SK-N-SH (cell line): ENCODE data around the gene HOXA4. TPM values are rescaled to one million over a fixed set of nuclear protein-coding genes. Genes with fewer than 3 reads are reported as not detected.

Source experiments
- CTCF ChIA-PET: fragments of 300-600, 350-600 bp; formaldehyde crosslinking; extraction: SDS; loops from one replicate; lab custom pipeline; 2021; lab: Yijun Ruan, JAX
- POLR2A ChIA-PET: fragments of 350-600 bp; sonication (Branson Sonifier 250); formaldehyde crosslinking; extraction: SDS; loops from one replicate; lab custom pipeline; 2020; ENCODE audit warnings: antibody characterized with exemption, inconsistent platforms; lab: Yijun Ruan, JAX
- DNase-seq: peaks from one replicate; pipeline ENCODE4 v3.0.0; 2012
- H2AFZ ChIP-seq: fragments of 200-600 bp; sonication (generic); 2 replicates; pipeline ENCODE4 v1.8.1; 2016; ENCODE audit warnings: antibody characterized with exemption, mild to moderate bottlenecking, low read depth
- H3F3A ChIP-seq: fragments of 200-600 bp; sonication (generic); replicated peaks from 2 replicates; pipeline ENCODE3; 2016; ENCODE audit warnings: antibody characterized with exemption, mild to moderate bottlenecking; ENCODE audit not compliant: insufficient read depth
- H3K27ac ChIP-seq, 2 experiments: fragments of 200-500 bp in 1 of 2; fragments of 200-600 bp in 1 of 2; sonication (Bioruptor generic) in 1 of 2; sonication (generic), shearing (Covaris generic) in 1 of 2; 2 replicates each; pipeline versions ENCODE4 v1.5.1 to v1.6.1; 2014 to 2016; ENCODE audit warnings: low read depth in 2 of 2, inconsistent platforms in 1 of 2, low read length in 1 of 2, mild to moderate bottlenecking in 1 of 2, mixed read lengths in 1 of 2
- H3K27me3 ChIP-seq: fragments of 200-600 bp; sonication (generic), shearing (Covaris generic); 2 replicates; pipeline ENCODE4 v1.6.1; 2016; ENCODE audit warnings: mixed run types; ENCODE audit not compliant: insufficient read depth
- H3K36me3 ChIP-seq, 2 experiments: fragments of 200-500 bp in 1 of 2; fragments of 200-600 bp in 1 of 2; sonication (Bioruptor generic) in 1 of 2; sonication (generic) in 1 of 2; replicated peaks in 1 of 2; 2 replicates each; pipeline versions ENCODE3 to v1.5.1; 2014 to 2016; ENCODE audit warnings: low read length in 1 of 2, mild to moderate bottlenecking in 1 of 2; ENCODE audit not compliant: insufficient read depth in 2 of 2, control insufficient read depth in 1 of 2
- H3K4me1 ChIP-seq, 2 experiments: fragments of 200-500 bp in 1 of 2; fragments of 200-600 bp in 1 of 2; sonication (Bioruptor generic) in 1 of 2; sonication (generic), shearing (Covaris generic) in 1 of 2; 2 replicates each; pipeline versions ENCODE4 v1.5.1 to v1.6.1; 2014 to 2016; ENCODE audit warnings: low read depth in 1 of 2, low read length in 1 of 2, mixed run types in 1 of 2; ENCODE audit not compliant: insufficient read depth in 2 of 2, control insufficient read depth in 1 of 2
- H3K4me2 ChIP-seq: fragments of 200-600 bp; sonication (generic), shearing (Covaris generic); 2 replicates; pipeline ENCODE4 v1.6.1; 2017; ENCODE audit warnings: mixed run types
- H3K4me3 ChIP-seq, 2 experiments: fragments of 200-500 bp in 1 of 2; fragments of 200-600 bp in 1 of 2; sonication (Bioruptor generic) in 1 of 2; sonication (generic), shearing (Covaris generic) in 1 of 2; 2 replicates each; pipeline versions ENCODE4 v1.5.1 to v1.8.1; 2014 to 2016; ENCODE audit warnings: low read depth in 2 of 2, inconsistent platforms in 1 of 2, low read length in 1 of 2, mild to moderate bottlenecking in 1 of 2, mixed read lengths in 1 of 2, moderate library complexity in 1 of 2
- H3K79me2 ChIP-seq: fragments of 200-600 bp; sonication (generic); 2 replicates; pipeline ENCODE4 v1.8.1; 2017; ENCODE audit warnings: mild to moderate bottlenecking; ENCODE audit not compliant: insufficient read depth
- H3K9ac ChIP-seq: fragments of 200-600 bp; sonication (generic); 2 replicates; pipeline ENCODE4 v1.6.1; 2017; ENCODE audit warnings: mixed run types
- H3K9me2 ChIP-seq: fragments of 200-600 bp; sonication (generic); 2 replicates; pipeline ENCODE4 v1.6.1; 2017; ENCODE audit warnings: mixed run types
- H3K9me3 ChIP-seq: fragments of 200-600 bp; sonication (generic); 2 replicates; pipeline ENCODE4 v1.6.1; 2017; ENCODE audit warnings: mixed run types, mild to moderate bottlenecking, moderate library complexity
- H4K20me1 ChIP-seq: fragments of 200-600 bp; sonication (generic); 2 replicates; pipeline ENCODE4 v1.6.1; 2017; ENCODE audit warnings: mild to moderate bottlenecking, mixed run types; ENCODE audit not compliant: insufficient read depth
- EP300 ChIP-seq, 2 experiments: IDR thresholded peaks; 2 replicates each; pipeline versions ENCODE4 v1.4.0 to v1.6.1; 2012; ENCODE audit warnings: borderline replicate concordance in 1 of 2, low read depth in 1 of 2, low read length in 1 of 2
- FOSL2 ChIP-seq: IDR thresholded peaks from 2 replicates; pipeline ENCODE4 v1.4.0; 2012; ENCODE audit warnings: low read depth, mild to moderate bottlenecking, moderate library complexity, borderline replicate concordance
- FOXJ3 ChIP-seq: sonication (generic); formaldehyde crosslinking; IDR thresholded peaks from 2 replicates; pipeline ENCODE4 v1.5.1; 2020; ENCODE audit warnings: mild to moderate bottlenecking, missing genetic modification reagents
- FOXM1 ChIP-seq: IDR thresholded peaks from 2 replicates; pipeline ENCODE4 v1.4.0; 2012; ENCODE audit warnings: low read depth, mild to moderate bottlenecking
- GABPA ChIP-seq: IDR thresholded peaks from 2 replicates; pipeline ENCODE4 v1.4.0; 2012; ENCODE audit warnings: low read depth, mild to moderate bottlenecking
- MXI1 ChIP-seq: IDR thresholded peaks from 2 replicates; pipeline ENCODE4 v1.6.1; 2012; ENCODE audit warnings: mild to moderate bottlenecking, low read depth, low read length, improper control_type of control experiment
- RAD21 ChIP-seq: IDR thresholded peaks from 2 replicates; pipeline ENCODE4 v1.6.1; 2012; ENCODE audit warnings: mild to moderate bottlenecking, low read length
- RXRA ChIP-seq: IDR thresholded peaks from 2 replicates; pipeline ENCODE4 v1.4.0; 2012; ENCODE audit warnings: low read depth, mild to moderate bottlenecking, borderline replicate concordance
- WGBS: methylation state at CpG from one replicate; pipeline ENCODE4 v1.1.6; 2017; ENCODE audit warnings: low lambda C conversion rate; 5-methylcytosine and 5-hydroxymethylcytosine counted together
- polyA plus RNA-seq, 3 experiments: library from polyadenylated mRNA; depleted of rRNA; stranded (reverse); fragments of >200 nt; gene quantifications; 2 replicates each; pipeline ENCODE4 v1.2.3, GENCODE V29; 2012
- TF ChIP-seq, protein P1 (sequence below): IDR thresholded peaks from 2 replicates; pipeline ENCODE4 v1.6.1; 2012; ENCODE audit warnings: mild to moderate bottlenecking, low read depth, low read length, moderate library complexity
- TF ChIP-seq, protein P2 (sequence below): fragments of 200-600 bp; sonication (generic); IDR thresholded peaks from 2 replicates; pipeline ENCODE4 v1.6.1; 2017; ENCODE audit warnings: antibody characterized with exemption, mild to moderate bottlenecking, moderate library complexity

Gene HOXA4
- polyA plus RNA-seq, 1 of the 3 experiments (the other 2 are of a cell fraction): not detected

DNA sequence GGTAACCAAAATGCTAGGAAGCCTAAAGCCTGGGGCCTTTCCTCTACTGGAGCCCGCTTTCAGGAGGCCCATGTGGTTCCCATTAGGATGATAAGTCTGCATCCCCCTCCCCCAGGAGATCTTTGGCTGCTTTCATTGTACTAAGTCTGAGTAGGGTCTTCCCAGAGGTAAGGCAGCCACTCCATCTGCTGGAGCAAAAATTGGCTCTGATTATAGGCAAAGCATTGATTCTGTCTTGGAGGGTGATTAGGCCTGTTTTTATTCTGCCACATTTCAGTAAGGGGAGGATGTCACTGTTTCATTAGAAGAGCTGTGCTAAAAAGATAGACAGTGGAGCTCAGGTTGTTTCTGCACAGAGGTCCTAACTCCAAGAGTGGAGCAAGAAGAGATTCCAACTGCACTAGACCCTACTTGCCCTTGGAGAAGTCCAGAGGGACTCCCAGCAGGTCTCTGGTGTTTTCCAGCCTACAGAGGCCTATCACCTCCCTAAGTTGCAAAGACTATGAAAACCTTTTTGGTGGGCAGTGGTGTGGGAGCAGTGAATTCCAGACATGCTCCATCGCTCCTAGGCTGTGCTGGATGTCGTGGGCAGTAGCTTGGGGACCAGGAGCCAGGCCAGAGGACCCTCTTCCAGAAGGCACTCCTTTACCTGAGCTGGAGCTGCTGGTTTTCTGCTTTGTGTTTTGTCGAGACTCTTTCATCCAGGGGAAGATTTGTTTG lies 20.9 kb downstream of the HOXA4 start:
- Histone ChIP-seq H3K4me3 (no peak overlapping the region), H3K9me2 (no peaks in the 10 kb centered on the region), H3K9me3 (no peaks in the 10 kb centered on the region), H3F3A (peaks cover 5% of the 10 kb centered on the region), H3K79me2 (no peaks in the 10 kb centered on the region), H3K4me2 (no peak overlapping the region), H3K36me3 (no peaks in the 10 kb centered on the region), H3K27me3 (peaks cover 94% of the 10 kb centered on the region), H3K27ac (no peak overlapping the region), H3K4me1 (no peaks in the 10 kb centered on the region; a peak in 1 of 4 replicates), H4K20me1 (no peaks in the 10 kb centered on the region), H3K9ac (no peak overlapping the region), H2AFZ (no peak overlapping the region)
- 29% methylated on average over 4 of the region's 4 CpGs for WGBS
- TF ChIP-seq FOXM1 (no peak), MXI1 (no peak), EP300 (IDR thresholded peaks at IDR 0.05; ENCODE audit: borderline replicate concordance in 1 of 2, low read depth in 1 of 2, low read length in 1 of 2) (no peak), RXRA (no peak), RAD21 (no peak), GABPA (no peak), FOXJ3 (CRISPR knock-in tag) (no peak), FOSL2 (no peak)
- TF ChIP-seq, protein P1, sequence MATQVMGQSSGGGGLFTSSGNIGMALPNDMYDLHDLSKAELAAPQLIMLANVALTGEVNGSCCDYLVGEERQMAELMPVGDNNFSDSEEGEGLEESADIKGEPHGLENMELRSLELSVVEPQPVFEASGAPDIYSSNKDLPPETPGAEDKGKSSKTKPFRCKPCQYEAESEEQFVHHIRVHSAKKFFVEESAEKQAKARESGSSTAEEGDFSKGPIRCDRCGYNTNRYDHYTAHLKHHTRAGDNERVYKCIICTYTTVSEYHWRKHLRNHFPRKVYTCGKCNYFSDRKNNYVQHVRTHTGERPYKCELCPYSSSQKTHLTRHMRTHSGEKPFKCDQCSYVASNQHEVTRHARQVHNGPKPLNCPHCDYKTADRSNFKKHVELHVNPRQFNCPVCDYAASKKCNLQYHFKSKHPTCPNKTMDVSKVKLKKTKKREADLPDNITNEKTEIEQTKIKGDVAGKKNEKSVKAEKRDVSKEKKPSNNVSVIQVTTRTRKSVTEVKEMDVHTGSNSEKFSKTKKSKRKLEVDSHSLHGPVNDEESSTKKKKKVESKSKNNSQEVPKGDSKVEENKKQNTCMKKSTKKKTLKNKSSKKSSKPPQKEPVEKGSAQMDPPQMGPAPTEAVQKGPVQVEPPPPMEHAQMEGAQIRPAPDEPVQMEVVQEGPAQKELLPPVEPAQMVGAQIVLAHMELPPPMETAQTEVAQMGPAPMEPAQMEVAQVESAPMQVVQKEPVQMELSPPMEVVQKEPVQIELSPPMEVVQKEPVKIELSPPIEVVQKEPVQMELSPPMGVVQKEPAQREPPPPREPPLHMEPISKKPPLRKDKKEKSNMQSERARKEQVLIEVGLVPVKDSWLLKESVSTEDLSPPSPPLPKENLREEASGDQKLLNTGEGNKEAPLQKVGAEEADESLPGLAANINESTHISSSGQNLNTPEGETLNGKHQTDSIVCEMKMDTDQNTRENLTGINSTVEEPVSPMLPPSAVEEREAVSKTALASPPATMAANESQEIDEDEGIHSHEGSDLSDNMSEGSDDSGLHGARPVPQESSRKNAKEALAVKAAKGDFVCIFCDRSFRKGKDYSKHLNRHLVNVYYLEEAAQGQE: no peak
- TF ChIP-seq, protein P2, sequence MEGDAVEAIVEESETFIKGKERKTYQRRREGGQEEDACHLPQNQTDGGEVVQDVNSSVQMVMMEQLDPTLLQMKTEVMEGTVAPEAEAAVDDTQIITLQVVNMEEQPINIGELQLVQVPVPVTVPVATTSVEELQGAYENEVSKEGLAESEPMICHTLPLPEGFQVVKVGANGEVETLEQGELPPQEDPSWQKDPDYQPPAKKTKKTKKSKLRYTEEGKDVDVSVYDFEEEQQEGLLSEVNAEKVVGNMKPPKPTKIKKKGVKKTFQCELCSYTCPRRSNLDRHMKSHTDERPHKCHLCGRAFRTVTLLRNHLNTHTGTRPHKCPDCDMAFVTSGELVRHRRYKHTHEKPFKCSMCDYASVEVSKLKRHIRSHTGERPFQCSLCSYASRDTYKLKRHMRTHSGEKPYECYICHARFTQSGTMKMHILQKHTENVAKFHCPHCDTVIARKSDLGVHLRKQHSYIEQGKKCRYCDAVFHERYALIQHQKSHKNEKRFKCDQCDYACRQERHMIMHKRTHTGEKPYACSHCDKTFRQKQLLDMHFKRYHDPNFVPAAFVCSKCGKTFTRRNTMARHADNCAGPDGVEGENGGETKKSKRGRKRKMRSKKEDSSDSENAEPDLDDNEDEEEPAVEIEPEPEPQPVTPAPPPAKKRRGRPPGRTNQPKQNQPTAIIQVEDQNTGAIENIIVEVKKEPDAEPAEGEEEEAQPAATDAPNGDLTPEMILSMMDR: no peak
- DNase-seq: no peak
- ChIA-PET POLR2A (no interaction called here), CTCF (interaction anchor here (1.4 to 1.7 kb wide), 2 partner anchors 15 to 35 kb away, joined by 4 to 8 read pairs; no protein-coding TSS in a partner anchor)
